ENCODE data around the gene PPFIA1. TPM values are rescaled to one million over a fixed set of nuclear protein-coding genes. Genes with fewer than 3 reads are reported as not detected.

The PPFIA1 gene
- total RNA-seq, 1 experiment from 2014 or later = 86.8 TPM

DNA sequence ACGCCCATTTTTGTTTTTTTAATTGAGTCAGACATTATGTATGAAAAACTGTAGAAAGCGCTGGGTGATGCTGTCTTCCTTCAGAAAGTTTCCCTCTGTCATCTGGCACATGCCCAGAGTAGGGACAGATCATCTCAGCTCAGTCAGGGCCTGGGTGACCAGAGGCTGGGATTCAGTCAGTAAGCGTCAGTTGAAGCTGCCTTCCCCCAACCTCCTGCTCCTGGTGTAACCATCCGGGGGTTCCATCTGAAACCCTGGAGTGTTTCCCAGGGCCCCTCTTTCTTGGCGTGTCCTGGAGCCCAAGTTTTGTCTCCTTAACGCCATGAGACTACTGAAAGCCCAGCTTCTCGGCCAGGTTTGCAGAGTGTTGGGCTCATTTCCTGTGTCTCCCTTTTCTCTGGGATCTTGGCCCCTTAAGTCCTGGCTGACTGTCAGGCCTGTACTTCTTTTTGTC lies 10.7 kb downstream of the PPFIA1 start:
- peaks cover 54% of the 10 kb centered on the region for H3K36me3 ChIP-seq (ENCODE audit: low read depth)
- H3K27ac ChIP-seq = no peak overlapping the region
- DNase-seq = no peak
- no peaks in the 10 kb centered on the region for H3K27me3 ChIP-seq (ENCODE audit: insufficient read depth, low read depth)
- ChIA-PET POLR2A (ENCODE audit: unreplicated experiment) (no interaction called here), CTCF (no interaction called here)
- no TSS peak for BruUV-seq (replicated peaks)
- intact Hi-C loops (cut with micrococcal nuclease; ENCODE audit: unreplicated experiment) = no loop called here
- H3K4me1 ChIP-seq (replicated peaks; ENCODE audit: insufficient read depth) = no peaks in the 10 kb centered on the region
- TF ChIP-seq EZH2 (IDR thresholded peaks at IDR 0.05; ENCODE audit: low read depth) = no peak
- TF ChIP-seq, protein P1, sequence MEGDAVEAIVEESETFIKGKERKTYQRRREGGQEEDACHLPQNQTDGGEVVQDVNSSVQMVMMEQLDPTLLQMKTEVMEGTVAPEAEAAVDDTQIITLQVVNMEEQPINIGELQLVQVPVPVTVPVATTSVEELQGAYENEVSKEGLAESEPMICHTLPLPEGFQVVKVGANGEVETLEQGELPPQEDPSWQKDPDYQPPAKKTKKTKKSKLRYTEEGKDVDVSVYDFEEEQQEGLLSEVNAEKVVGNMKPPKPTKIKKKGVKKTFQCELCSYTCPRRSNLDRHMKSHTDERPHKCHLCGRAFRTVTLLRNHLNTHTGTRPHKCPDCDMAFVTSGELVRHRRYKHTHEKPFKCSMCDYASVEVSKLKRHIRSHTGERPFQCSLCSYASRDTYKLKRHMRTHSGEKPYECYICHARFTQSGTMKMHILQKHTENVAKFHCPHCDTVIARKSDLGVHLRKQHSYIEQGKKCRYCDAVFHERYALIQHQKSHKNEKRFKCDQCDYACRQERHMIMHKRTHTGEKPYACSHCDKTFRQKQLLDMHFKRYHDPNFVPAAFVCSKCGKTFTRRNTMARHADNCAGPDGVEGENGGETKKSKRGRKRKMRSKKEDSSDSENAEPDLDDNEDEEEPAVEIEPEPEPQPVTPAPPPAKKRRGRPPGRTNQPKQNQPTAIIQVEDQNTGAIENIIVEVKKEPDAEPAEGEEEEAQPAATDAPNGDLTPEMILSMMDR (conservative IDR thresholded peaks at IDR 0.05) = no peak
- no peak overlapping the region for H3K4me2 ChIP-seq
- H3K9me3 ChIP-seq (ENCODE audit: insufficient read depth, low read depth) = no peaks in the 10 kb centered on the region
- no peak overlapping the region for H3K4me3 ChIP-seq
- H3K9me2 ChIP-seq (ENCODE audit: insufficient read depth) = no peaks in the 10 kb centered on the region
- H3K79me2 ChIP-seq (ENCODE audit: low read depth) = peaks cover 51% of the 10 kb centered on the region
- peaks cover 4% of the 10 kb centered on the region; the same call in 1 of the 2 replicates for H3F3A ChIP-seq (ENCODE audit: insufficient read depth, low read depth)
- H4K20me1 ChIP-seq (ENCODE audit: insufficient read depth) = peaks cover 40% of the 10 kb centered on the region
- H2AFZ ChIP-seq = no peak overlapping the region

DNA sequence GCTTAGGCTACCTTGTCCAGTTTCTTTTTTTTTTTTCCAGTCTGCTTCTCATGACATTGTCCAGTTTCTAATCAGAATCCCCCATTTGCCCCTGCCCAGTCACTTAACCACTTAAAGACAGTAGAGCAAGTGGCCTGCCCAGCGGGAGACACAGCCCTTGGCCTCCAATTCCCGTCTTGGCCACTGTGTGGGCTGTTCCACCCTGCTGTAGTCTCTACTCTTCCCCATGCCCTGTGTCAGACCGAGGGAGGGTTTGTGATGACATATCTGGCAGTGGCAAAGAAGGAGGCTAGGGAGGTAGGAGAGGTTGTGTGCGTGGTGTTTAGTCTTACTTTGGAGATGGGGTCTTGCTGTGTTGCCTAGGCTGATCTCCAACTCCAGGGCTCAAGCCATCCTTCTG lies 11.5 kb downstream of the PPFIA1 start:
- POLR2A ChIA-PET (ENCODE audit: unreplicated experiment) = interaction anchor here (0.6 kb wide), 1 partner anchor 142 kb away, joined by 4 read pairs; no protein-coding TSS in a partner anchor
- Histone ChIP-seq H3K79me2 (ENCODE audit: low read depth) (peaks cover 48% of the 10 kb centered on the region), H2AFZ (no peak overlapping the region), H3K36me3 (ENCODE audit: low read depth) (peaks cover 57% of the 10 kb centered on the region), H3K4me2 (no peak overlapping the region), H3F3A (ENCODE audit: insufficient read depth, low read depth) (peaks cover 9% of the 10 kb centered on the region; the same call in 1 of the 2 replicates), H4K20me1 (ENCODE audit: insufficient read depth) (peaks cover 39% of the 10 kb centered on the region), H3K9me2 (ENCODE audit: insufficient read depth) (no peaks in the 10 kb centered on the region), H3K9me3 (ENCODE audit: insufficient read depth, low read depth) (no peaks in the 10 kb centered on the region), H3K27me3 (ENCODE audit: insufficient read depth, low read depth) (no peaks in the 10 kb centered on the region), H3K27ac (no peak overlapping the region), H3K4me3 (no peak overlapping the region), H3K4me1 (replicated peaks; ENCODE audit: insufficient read depth) (no peaks in the 10 kb centered on the region)
- CTCF ChIA-PET = no interaction called here
- intact Hi-C loops (cut with micrococcal nuclease; ENCODE audit: unreplicated experiment) = no loop called here
- TF ChIP-seq, protein P1 (conservative IDR thresholded peaks at IDR 0.05) = no peak
- TF ChIP-seq EZH2 (IDR thresholded peaks at IDR 0.05; ENCODE audit: low read depth) = no peak
- DNase-seq = no peak
- no TSS peak for BruUV-seq (replicated peaks)

DNA sequence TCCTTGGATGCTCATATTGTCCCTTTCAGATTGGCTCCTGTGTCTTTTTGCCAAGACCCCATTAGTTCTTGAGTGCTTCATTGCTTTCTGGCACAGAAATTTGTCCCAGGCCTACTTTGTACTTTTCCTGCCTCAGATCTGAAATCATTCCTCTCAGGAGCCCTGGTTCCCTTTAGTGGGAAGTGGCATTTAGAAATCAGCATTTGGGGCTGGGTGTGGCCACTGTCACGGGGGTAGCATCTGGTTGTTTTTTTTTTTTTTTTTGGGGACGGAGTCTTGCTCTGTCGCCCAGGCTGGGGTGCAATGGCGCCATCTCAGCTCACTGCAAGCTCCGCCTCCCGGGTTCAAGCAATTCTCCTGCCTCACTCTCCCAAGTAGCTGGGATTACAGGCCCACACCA lies 18.2 kb downstream of the PPFIA1 start:
- ChIA-PET POLR2A (ENCODE audit: unreplicated experiment) (interaction anchor here (0.7 kb wide), 1 partner anchor 1818 kb away, joined by 3 read pairs; no protein-coding TSS in a partner anchor), CTCF (interaction anchor here (0.6 kb wide), 1 partner anchor 14 kb away, joined by 4 read pairs; no protein-coding TSS in a partner anchor)
- no peaks in the 10 kb centered on the region for H3K27me3 ChIP-seq (ENCODE audit: insufficient read depth, low read depth)
- H3K27ac ChIP-seq = no peak overlapping the region
- BruUV-seq (replicated peaks) = no TSS peak
- H3K9me3 ChIP-seq (ENCODE audit: insufficient read depth, low read depth) = no peaks in the 10 kb centered on the region
- peaks cover 59% of the 10 kb centered on the region for H3K79me2 ChIP-seq (ENCODE audit: low read depth)
- no peak overlapping the region for H3K4me3 ChIP-seq
- H4K20me1 ChIP-seq (ENCODE audit: insufficient read depth) = peaks cover 62% of the 10 kb centered on the region
- no peak overlapping the region for H2AFZ ChIP-seq
- no peak for DNase-seq
- H3K4me2 ChIP-seq = no peak overlapping the region
- no peaks in the 10 kb centered on the region for H3K4me1 ChIP-seq (replicated peaks; ENCODE audit: insufficient read depth)
- intact Hi-C loops (cut with micrococcal nuclease; ENCODE audit: unreplicated experiment) = no loop called here
- peaks cover 19% of the 10 kb centered on the region for H3F3A ChIP-seq (ENCODE audit: insufficient read depth, low read depth)
- no peaks in the 10 kb centered on the region for H3K9me2 ChIP-seq (ENCODE audit: insufficient read depth)
- peaks cover 55% of the 10 kb centered on the region for H3K36me3 ChIP-seq (ENCODE audit: low read depth)
- TF ChIP-seq, protein P1 (conservative IDR thresholded peaks at IDR 0.05) = no peak
- no peak for TF ChIP-seq EZH2 (IDR thresholded peaks at IDR 0.05; ENCODE audit: low read depth)
